Hepatocyte (in vitro differentiated cells): ENCODE results near the gene RNF121.
"Not testable (repeated sequence)": the region's sequence is repeated elsewhere in the genome, so short reads cannot be mapped to it uniquely, and the experiment has no call there.

Experiments used
- EZH2 ChIP-seq: fragments of 200-600 bp; sonication (generic); IDR thresholded peaks from 2 replicates; pipeline ENCODE4 v1.6.1; 2016; ENCODE audit warnings: antibody characterized with exemption, mild to moderate bottlenecking, borderline replicate concordance
- EZH2phosphoT487 ChIP-seq: fragments of 200-600 bp; sonication (generic); IDR thresholded peaks from one replicate; pipeline ENCODE4 v1.6.1; 2018; ENCODE audit warnings: antibody characterized with exemption, mild to moderate bottlenecking, low read depth, moderate library complexity; ENCODE audit not compliant: unreplicated experiment, severe bottlenecking
- TF ChIP-seq, protein P1 (sequence below): fragments of 200-600 bp; sonication (generic); IDR thresholded peaks from 2 replicates; pipeline ENCODE4 v1.5.1; 2016; ENCODE audit warnings: antibody characterized with exemption, mild to moderate bottlenecking; ENCODE audit not compliant: poor library complexity

DNA sequence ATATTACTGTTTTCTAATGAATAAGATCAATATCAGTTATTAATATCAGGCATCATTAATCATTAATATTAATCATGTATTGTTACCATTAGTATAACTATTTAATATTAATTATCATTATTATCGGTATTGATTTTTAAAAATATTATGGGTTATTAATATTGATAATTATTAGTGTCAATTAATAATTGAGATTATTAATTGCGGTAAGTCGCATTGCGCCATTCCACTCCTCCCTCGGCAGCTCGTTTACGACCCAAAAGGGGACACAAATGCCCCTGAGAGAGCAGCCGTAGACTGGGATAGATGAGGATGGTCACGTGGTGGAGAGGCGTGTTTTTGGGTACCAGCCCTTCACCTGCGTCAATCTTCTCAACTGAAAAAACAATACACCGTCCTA, 43.0 kb upstream of the RNF121 start:
- TF ChIP-seq, protein P1, sequence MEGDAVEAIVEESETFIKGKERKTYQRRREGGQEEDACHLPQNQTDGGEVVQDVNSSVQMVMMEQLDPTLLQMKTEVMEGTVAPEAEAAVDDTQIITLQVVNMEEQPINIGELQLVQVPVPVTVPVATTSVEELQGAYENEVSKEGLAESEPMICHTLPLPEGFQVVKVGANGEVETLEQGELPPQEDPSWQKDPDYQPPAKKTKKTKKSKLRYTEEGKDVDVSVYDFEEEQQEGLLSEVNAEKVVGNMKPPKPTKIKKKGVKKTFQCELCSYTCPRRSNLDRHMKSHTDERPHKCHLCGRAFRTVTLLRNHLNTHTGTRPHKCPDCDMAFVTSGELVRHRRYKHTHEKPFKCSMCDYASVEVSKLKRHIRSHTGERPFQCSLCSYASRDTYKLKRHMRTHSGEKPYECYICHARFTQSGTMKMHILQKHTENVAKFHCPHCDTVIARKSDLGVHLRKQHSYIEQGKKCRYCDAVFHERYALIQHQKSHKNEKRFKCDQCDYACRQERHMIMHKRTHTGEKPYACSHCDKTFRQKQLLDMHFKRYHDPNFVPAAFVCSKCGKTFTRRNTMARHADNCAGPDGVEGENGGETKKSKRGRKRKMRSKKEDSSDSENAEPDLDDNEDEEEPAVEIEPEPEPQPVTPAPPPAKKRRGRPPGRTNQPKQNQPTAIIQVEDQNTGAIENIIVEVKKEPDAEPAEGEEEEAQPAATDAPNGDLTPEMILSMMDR, result not testable (repeated sequence)
- not testable (repeated sequence) for TF ChIP-seq EZH2, EZH2phosphoT487
